Non-pigmented ciliary epithelial cell (primary cell): ENCODE data around the gene OAS1.

Experiments
- DNase-seq: peaks from one replicate; pipeline ENCODE4 v3.0.0-alpha.2; 2010; ENCODE audit warnings: low read depth

Gene OAS1

DNA sequence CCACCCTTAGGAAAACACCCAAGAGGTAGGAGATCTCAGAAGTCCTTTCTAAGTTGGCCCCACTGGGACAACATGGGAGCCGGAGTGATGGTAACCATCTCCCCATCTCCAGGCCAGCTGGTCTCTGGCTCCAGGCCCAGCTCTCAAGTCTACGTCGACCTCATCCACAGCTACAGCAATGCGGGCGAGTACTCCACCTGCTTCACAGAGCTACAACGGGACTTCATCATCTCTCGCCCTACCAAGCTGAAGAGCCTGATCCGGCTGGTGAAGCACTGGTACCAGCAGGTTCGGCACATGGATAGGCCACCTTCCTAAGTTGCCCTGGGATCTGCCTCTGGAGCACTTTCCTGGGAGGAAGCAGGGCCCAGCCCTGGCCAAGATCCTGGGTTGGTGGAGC lies 60.5 kb downstream of the OAS1 start:
- DNase-seq: no peak

- no peak for DNase-seq
Observed at GRCh38 chr12:112967858-112968257, 61.1 kb downstream of the OAS1 start.
